ENCODE results near the gene MARCO.
"Not testable (repeated sequence)": the region's sequence is repeated elsewhere in the genome, so short reads cannot be mapped to it uniquely, and the experiment has no call there.

MARCO gene

GRCh38 chr2:118929059-118929458 is 12.9 kb upstream of the MARCO start:
- DNase-seq (ENCODE audit: low read depth, low spot score) = no peak

- no peak for DNase-seq (ENCODE audit: low read depth, low spot score)
These were observed 9.0 kb upstream of the MARCO start for GRCh38 chr2:118932949-118933348.

GRCh38 chr2:118936306-118936705 is 5.7 kb upstream of the MARCO start:
- DNase-seq (ENCODE audit: low read depth, low spot score) = no peak

GRCh38 chr2:118936936-118937335 is 5.1 kb upstream of the MARCO start:
- DNase-seq (ENCODE audit: low read depth, low spot score) = no peak

- no peak for DNase-seq (ENCODE audit: low read depth, low spot score)
These were observed 4.2 kb upstream of the MARCO start for GRCh38 chr2:118937817-118938216.

- no peak for DNase-seq (ENCODE audit: low read depth, low spot score)
These were observed 2.0 kb upstream of the MARCO start for GRCh38 chr2:118939994-118940393.

- no peak for DNase-seq (ENCODE audit: low read depth, low spot score)
These were observed 1.4 kb upstream of the MARCO start for GRCh38 chr2:118940486-118941120.

GRCh38 chr2:118943286-118943685 is 1.3 kb downstream of the MARCO start:
- no peak for DNase-seq (ENCODE audit: low read depth, low spot score)

- DNase-seq (ENCODE audit: low read depth, low spot score) = no peak
These were observed 3.9 kb downstream of the MARCO start for GRCh38 chr2:118945881-118946280.

- DNase-seq (ENCODE audit: low read depth, low spot score) = not testable (repeated sequence)
These were observed 6.3 kb downstream of the MARCO start for GRCh38 chr2:118948266-118948665.

GRCh38 chr2:118954297-118955060 is 12.5 kb downstream of the MARCO start:
- no peak for DNase-seq (ENCODE audit: low read depth, low spot score)

- DNase-seq (ENCODE audit: low read depth, low spot score) = no peak
These were observed 23.7 kb downstream of the MARCO start for GRCh38 chr2:118965737-118966136.

GRCh38 chr2:118967124-118967880 is 25.3 kb downstream of the MARCO start:
- no peak for DNase-seq (ENCODE audit: low read depth, low spot score)

- no peak for DNase-seq (ENCODE audit: low read depth, low spot score)
These were observed 26.0 kb downstream of the MARCO start for GRCh38 chr2:118968042-118968441.

GRCh38 chr2:118968961-118969733 is 27.2 kb downstream of the MARCO start:
- no peak for DNase-seq (ENCODE audit: low read depth, low spot score)

GRCh38 chr2:118969734-118970395 is 27.9 kb downstream of the MARCO start:
- no peak for DNase-seq (ENCODE audit: low read depth, low spot score)

- no peak for DNase-seq (ENCODE audit: low read depth, low spot score)
These were observed 28.6 kb downstream of the MARCO start for GRCh38 chr2:118970396-118971135.

GRCh38 chr2:118971245-118972122 is 29.5 kb downstream of the MARCO start:
- DNase-seq (ENCODE audit: low read depth, low spot score) = peak; percentile 23

GRCh38 chr2:118973542-118973951 is 31.6 kb downstream of the MARCO start:
- no peak for DNase-seq (ENCODE audit: low read depth, low spot score)
